OCI-LY1 (cell line): ENCODE data around the gene OR5W2.
"Not testable (repeated sequence)": the region's sequence is repeated elsewhere in the genome, so short reads cannot be mapped to it uniquely, and the experiment has no call there.

Experiments used
- H2AFZ ChIP-seq: fragments of 200-600 bp; sonication (generic), shearing (Covaris generic); 2 replicates; pipeline ENCODE4 v1.6.0; 2014; ENCODE audit warnings: antibody characterized with exemption, mild to moderate bottlenecking, low read length
- H3F3A ChIP-seq: fragments of 200-600 bp; sonication (generic), shearing (Covaris generic); 2 replicates; pipeline ENCODE4 v1.6.0; 2014; ENCODE audit warnings: mild to moderate bottlenecking, antibody characterized with exemption, low read length, moderate library complexity; ENCODE audit not compliant: insufficient read depth
- H3K27ac ChIP-seq: fragments of 200-600 bp; sonication (generic); 2 replicates; pipeline ENCODE4 v1.5.1; 2014; ENCODE audit warnings: low read length, mixed run types, mild to moderate bottlenecking, low read depth; ENCODE audit not compliant: poor library complexity, severe bottlenecking
- H3K27me3 ChIP-seq: fragments of 200-600 bp; sonication (generic); 2 replicates; pipeline ENCODE4 v1.6.0; 2014; ENCODE audit warnings: antibody characterized with exemption, mild to moderate bottlenecking, low read length, moderate library complexity; ENCODE audit not compliant: insufficient read depth
- H3K36me3 ChIP-seq: fragments of 200-600 bp; sonication (generic); 2 replicates; pipeline ENCODE4 v1.6.1; 2014; ENCODE audit warnings: mild to moderate bottlenecking, antibody characterized with exemption, low read length, moderate library complexity, mixed read lengths; ENCODE audit not compliant: insufficient read depth
- H3K4me1 ChIP-seq: fragments of 200-600 bp; sonication (generic); 2 replicates; pipeline ENCODE4 v1.5.1; 2014; ENCODE audit warnings: mild to moderate bottlenecking, low read length, moderate library complexity; ENCODE audit not compliant: insufficient read depth, severe bottlenecking
- H3K4me2 ChIP-seq: fragments of 200-600 bp; sonication (generic), shearing (Covaris generic); 2 replicates; pipeline ENCODE4 v1.6.1; 2014; ENCODE audit warnings: low read length
- H3K4me3 ChIP-seq: fragments of 200-600 bp; sonication (generic); 2 replicates; pipeline ENCODE4 v1.5.1; 2014; ENCODE audit warnings: low read length, low read depth, mild to moderate bottlenecking, mixed read lengths; ENCODE audit not compliant: poor library complexity, severe bottlenecking
- H3K79me2 ChIP-seq: fragments of 200-600 bp; shearing (Covaris generic); 2 replicates; pipeline ENCODE4 v1.6.1; 2016; ENCODE audit warnings: mixed run types, low read length, mixed read lengths; ENCODE audit not compliant: insufficient read depth
- H3K9ac ChIP-seq: fragments of 200-600 bp; sonication (generic), shearing (Covaris generic); 2 replicates; pipeline ENCODE4 v1.6.1; 2014; ENCODE audit warnings: mild to moderate bottlenecking, low read length, mixed read lengths
- H3K9me2 ChIP-seq: fragments of 200-600 bp; sonication (generic), shearing (Covaris generic); 2 replicates; pipeline ENCODE4 v1.6.1; 2014; ENCODE audit warnings: low read depth, mild to moderate bottlenecking, low read length, mixed read lengths
- H3K9me3 ChIP-seq: fragments of 200-600 bp; shearing (Covaris generic); 2 replicates; pipeline ENCODE4 v1.6.1; 2014; ENCODE audit warnings: low read length, mixed read lengths
- H4K20me1 ChIP-seq: fragments of 200-600 bp; sonication (generic), shearing (Covaris generic); 2 replicates; pipeline ENCODE4 v1.6.0; 2016; ENCODE audit warnings: mild to moderate bottlenecking, low read length; ENCODE audit not compliant: insufficient read depth

Gene OR5W2

DNA sequence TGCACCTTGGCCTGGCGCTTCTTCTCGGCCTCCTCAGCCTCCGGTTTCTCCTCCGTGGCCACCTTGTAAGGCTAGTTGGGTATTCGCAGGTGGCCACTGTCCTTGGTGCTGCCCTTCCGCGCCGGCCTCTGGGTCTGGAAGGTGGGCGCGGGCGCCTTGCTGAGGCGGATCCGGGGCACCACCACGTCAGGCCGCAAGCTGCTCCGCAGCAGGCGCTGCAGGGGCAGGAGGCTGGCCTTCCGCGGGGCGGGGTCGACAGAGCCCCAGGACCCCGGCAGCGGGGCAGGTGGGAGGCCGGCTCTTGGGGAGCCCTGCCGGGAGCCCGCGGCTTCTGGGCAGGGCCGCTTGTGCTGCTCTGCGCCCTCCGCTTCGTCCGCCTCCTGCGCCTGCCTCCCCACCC is 41.7 kb downstream of the OR5W2 start:
- H3K27ac ChIP-seq, H3K4me3 ChIP-seq, H3K9ac ChIP-seq, H3K79me2 ChIP-seq, H3K36me3 ChIP-seq, H3K4me2 ChIP-seq, H3K27me3 ChIP-seq, H3K9me2 ChIP-seq, H3F3A ChIP-seq, H4K20me1 ChIP-seq, H3K4me1 ChIP-seq, H2AFZ ChIP-seq, H3K9me3 ChIP-seq: not testable (repeated sequence)

DNA sequence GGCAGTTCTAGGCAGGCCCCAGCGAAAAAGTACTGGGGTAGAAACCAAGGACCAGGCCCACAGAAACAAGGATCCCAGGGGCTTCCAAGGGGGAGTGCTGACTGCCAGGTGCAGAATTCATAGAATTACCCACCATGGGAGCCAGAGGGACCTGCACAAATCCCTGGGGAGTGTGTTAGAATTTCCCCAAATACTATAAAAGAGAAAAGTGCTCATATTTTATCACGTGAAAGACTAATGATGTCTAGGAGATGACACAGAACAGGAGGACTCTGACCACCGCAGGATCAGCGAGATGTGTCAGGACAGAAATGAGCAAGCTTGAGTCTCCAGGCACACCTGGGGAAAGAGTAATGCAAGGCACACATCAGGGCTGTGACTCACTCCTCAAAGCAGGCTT is 47.0 kb downstream of the OR5W2 start:
- not testable (repeated sequence) for H3K79me2 ChIP-seq

More for the DNA sequence above, 47.0 kb downstream of the OR5W2 start:
- H2AFZ ChIP-seq, H3K4me2 ChIP-seq, H3K4me1 ChIP-seq, H3K9me3 ChIP-seq, H3K4me3 ChIP-seq, H3K36me3 ChIP-seq, H3K27me3 ChIP-seq, H3K9ac ChIP-seq, H3F3A ChIP-seq, H4K20me1 ChIP-seq, H3K9me2 ChIP-seq, H3K27ac ChIP-seq: not testable (repeated sequence)
